OCI-LY7 (cell line): ENCODE data around the gene LRRC74B. TPM values are rescaled to one million over a fixed set of nuclear protein-coding genes. Genes with fewer than 3 reads are reported as not detected.

ENCODE experiments used
- BruUV-seq: library from RNA; stranded (reverse); fragments of 400-500 nt; replicated peaks from 2 replicates; lab custom pipeline; 2021; lab: Mats Ljungman, UMichigan
- CTCF ChIA-PET: fragments of 300-600 bp; sonication (Branson Sonifier 250); formaldehyde crosslinking; loops from one replicate; lab custom pipeline; 2022; ENCODE audit warnings: antibody characterized with exemption; ENCODE audit not compliant: unreplicated experiment; lab: Charles Lee
- POLR2A ChIA-PET: fragments of 300-600 bp; sonication (Branson Sonifier 250); formaldehyde crosslinking; loops from one replicate; lab custom pipeline; 2022; ENCODE audit warnings: antibody characterized with exemption; lab: Charles Lee
- DNase-seq: peaks from one replicate; pipeline ENCODE4 v3.0.0-alpha.2; 2015; ENCODE audit warnings: low spot score
- H2AFZ ChIP-seq: fragments of 200-600 bp; sonication (generic), shearing (Covaris generic); 2 replicates; pipeline ENCODE4 v1.6.1; 2014; ENCODE audit warnings: mild to moderate bottlenecking, antibody characterized with exemption, low read length, moderate library complexity
- H3K27ac ChIP-seq: fragments of 200-600 bp; sonication (generic); 2 replicates; pipeline ENCODE4 v1.5.1; 2014; ENCODE audit warnings: mixed run types, low read depth, mild to moderate bottlenecking, moderate library complexity, low read length, inconsistent platforms; ENCODE audit not compliant: poor library complexity, severe bottlenecking
- H3K36me3 ChIP-seq: fragments of 200-600 bp; sonication (generic); 2 replicates; pipeline ENCODE4 v1.6.1; 2014; ENCODE audit warnings: mild to moderate bottlenecking, antibody characterized with exemption, low read length, moderate library complexity, mixed read lengths; ENCODE audit not compliant: insufficient read depth
- H3K4me1 ChIP-seq: fragments of 200-600 bp; sonication (generic); 2 replicates; pipeline ENCODE4 v1.5.1; 2014; ENCODE audit warnings: mild to moderate bottlenecking, low read length; ENCODE audit not compliant: insufficient read depth, poor library complexity, severe bottlenecking
- H3K4me2 ChIP-seq: fragments of 200-600 bp; sonication (generic); 2 replicates; pipeline ENCODE4 v1.6.1; 2014; ENCODE audit warnings: mild to moderate bottlenecking, low read length
- H3K4me3 ChIP-seq: fragments of 200-600 bp; sonication (generic); 2 replicates; pipeline ENCODE4 v1.5.1; 2014; ENCODE audit warnings: mild to moderate bottlenecking, low read depth, low read length; ENCODE audit not compliant: poor library complexity, severe bottlenecking
- H3K79me2 ChIP-seq: fragments of 200-600 bp; sonication (generic); 2 replicates; pipeline ENCODE4 v1.6.1; 2016; ENCODE audit warnings: low read depth, mild to moderate bottlenecking, low read length, moderate library complexity, mixed read lengths; ENCODE audit not compliant: insufficient read depth
- H3K9me2 ChIP-seq: fragments of 200-600 bp; sonication (generic); 2 replicates; pipeline ENCODE4 v1.6.1; 2016; ENCODE audit warnings: mild to moderate bottlenecking, low read length, mixed read lengths; ENCODE audit not compliant: insufficient read depth
- H3K9me3 ChIP-seq: fragments of 200-600 bp; sonication (generic); 2 replicates; pipeline ENCODE4 v1.6.1; 2014; ENCODE audit warnings: mild to moderate bottlenecking, mixed run types, low read length, mixed read lengths
- H4K20me1 ChIP-seq: fragments of 200-600 bp; sonication (generic); 2 replicates; pipeline ENCODE4 v1.6.1; 2014; ENCODE audit warnings: mild to moderate bottlenecking, antibody characterized with exemption, low read length, moderate library complexity, mixed read lengths; ENCODE audit not compliant: insufficient read depth
- CTCF ChIP-seq: fragments of 200-600 bp; sonication (generic); conservative IDR thresholded peaks from 2 replicates; pipeline ENCODE4 v1.5.1; 2014; ENCODE audit warnings: mild to moderate bottlenecking, antibody characterized with exemption, low read length, moderate library complexity, mixed read lengths
- EZH2phosphoT487 ChIP-seq: fragments of 200-600 bp; sonication (generic); IDR thresholded peaks from 2 replicates; pipeline ENCODE4 v1.6.1; 2018; ENCODE audit warnings: low read depth, borderline replicate concordance, mild to moderate bottlenecking, mixed run types, antibody characterized with exemption, low read length, moderate library complexity, mixed read lengths
- intact Hi-C: fragments of 100-400 bp; cut with micrococcal nuclease; formaldehyde crosslinking; loops from one replicate; pipeline ENCODE4 v1.10.0; 2022; ENCODE audit not compliant: unreplicated experiment
- total RNA-seq, 2 experiments: library from RNA; depleted of rRNA in 1 of 2; stranded (reverse); fragments of >200 nt in 1 of 2; shearing (Covaris generic) in 1 of 2; gene quantifications; 2 replicates each; pipeline ENCODE4 v1.2.3, GENCODE V29; 2014 to 2022

Gene LRRC74B
- total RNA-seq, 2 experiments from 2014 or later: not detected

- intact Hi-C loops: no loop called here
- no peak overlapping the region for H3K4me3 ChIP-seq
- no peaks in the 10 kb centered on the region for H4K20me1 ChIP-seq
- BruUV-seq: no TSS peak
- no peaks in the 10 kb centered on the region for H3K9me3 ChIP-seq
- H3K36me3 ChIP-seq: peaks cover 41% of the 10 kb centered on the region
- peaks cover 32% of the 10 kb centered on the region for H3K4me1 ChIP-seq
- DNase-seq: no peak
- ChIA-PET POLR2A (interaction anchor here (1.1 kb wide), 1 partner anchor 16 kb away, joined by 3 read pairs; no protein-coding TSS in a partner anchor), CTCF (no interaction called here)
- TF ChIP-seq CTCF: no peak
- H3K9me2 ChIP-seq: no peaks in the 10 kb centered on the region
- peak overlapping the region; percentile 14; the same call in 1 of the 2 replicates for H3K4me2 ChIP-seq
- peak overlapping the region; percentile 0 for H3K27ac ChIP-seq
- H2AFZ ChIP-seq: no peak overlapping the region
- peaks cover 25% of the 10 kb centered on the region for H3K79me2 ChIP-seq
These were observed 47.1 kb upstream of the LRRC74B start for GRCh38 chr22:20998411-20999336.

- ChIA-PET POLR2A (no interaction called here), CTCF (interaction anchor here (0.7 kb wide), 1 partner anchor 252 kb away, joined by 3 read pairs; no protein-coding TSS in a partner anchor)
- DNase-seq: no peak
- peak overlapping the region; percentile 0 for H3K27ac ChIP-seq
- no peaks in the 10 kb centered on the region for H3K9me3 ChIP-seq
- no peaks in the 10 kb centered on the region for H3K9me2 ChIP-seq
- no peak for TF ChIP-seq CTCF
- TF ChIP-seq EZH2phosphoT487: no peak
- H3K79me2 ChIP-seq: peaks cover 30% of the 10 kb centered on the region
- no peak overlapping the region for H2AFZ ChIP-seq
- H3K36me3 ChIP-seq: peaks cover 41% of the 10 kb centered on the region
- peaks cover 36% of the 10 kb centered on the region for H3K4me1 ChIP-seq
- no peaks in the 10 kb centered on the region for H4K20me1 ChIP-seq
- peak overlapping the region; percentile 100 for H3K4me2 ChIP-seq
- intact Hi-C loops: loop anchor here (10.0 kb wide), 1 partner anchor 145 kb away; the partner anchor contains the start of genes PI4KA and SNAP29
- no TSS peak for BruUV-seq
- peak overlapping the region; percentile 83 for H3K4me3 ChIP-seq
These were observed 46.2 kb upstream of the LRRC74B start for GRCh38 chr22:20999350-21000206.
